CD4-positive, alpha-beta T cell treated with Interleukin-10 for 1 hour (primary cell): Measurements from ENCODE around the gene CDKL5.

Experiments
- DNase-seq: peaks from one replicate; pipeline ENCODE4 v3.0.0-alpha.2; 2020

The CDKL5 gene

GRCh38 chrX:18652636-18653035 lies 227.2 kb downstream of the CDKL5 start:
- no peak for DNase-seq

- no peak for DNase-seq
Measured at GRCh38 chrX:18654875-18655836, 229.7 kb downstream of the CDKL5 start.

- DNase-seq, result no peak
Measured at GRCh38 chrX:18661273-18661672, 235.9 kb downstream of the CDKL5 start.

- no peak for DNase-seq
Measured at GRCh38 chrX:18664947-18665346, 239.5 kb downstream of the CDKL5 start.

- no peak for DNase-seq
Measured at GRCh38 chrX:18666614-18667013, 241.2 kb downstream of the CDKL5 start.

GRCh38 chrX:18668071-18668835 lies 242.8 kb downstream of the CDKL5 start:
- no peak for DNase-seq

- DNase-seq, result no peak
Measured at GRCh38 chrX:18672008-18672407, 246.6 kb downstream of the CDKL5 start, which contains the start of gene RS1. TSS of gene RS1 (minus strand) at chrX:18672108. CDS start at chrX:18672068, 40 bp downstream.

GRCh38 chrX:18674417-18674787 lies 249.0 kb downstream of the CDKL5 start:
- DNase-seq, result no peak

GRCh38 chrX:18674788-18675735 lies 249.7 kb downstream of the CDKL5 start:
- peak; percentile 90 for DNase-seq

- no peak for DNase-seq
Measured at GRCh38 chrX:18676050-18676449, 250.6 kb downstream of the CDKL5 start.

- no peak for DNase-seq
Measured at GRCh38 chrX:18676470-18676869, 251.1 kb downstream of the CDKL5 start.

- DNase-seq, result no peak
Measured at GRCh38 chrX:18677161-18677869, 251.9 kb downstream of the CDKL5 start.

GRCh38 chrX:18681996-18682395 lies 256.6 kb downstream of the CDKL5 start:
- DNase-seq, result no peak

GRCh38 chrX:18682979-18683387 lies 257.6 kb downstream of the CDKL5 start:
- no peak for DNase-seq

- no peak for DNase-seq
Measured at GRCh38 chrX:18687856-18688495, 262.6 kb downstream of the CDKL5 start.

- no peak for DNase-seq
Measured at GRCh38 chrX:18691431-18691830, 266.0 kb downstream of the CDKL5 start.

GRCh38 chrX:18692541-18692940 lies 267.1 kb downstream of the CDKL5 start:
- DNase-seq, result no peak

- DNase-seq, result no peak
Measured at GRCh38 chrX:18696653-18697052, 271.2 kb downstream of the CDKL5 start.

GRCh38 chrX:18698737-18699650 lies 273.6 kb downstream of the CDKL5 start:
- DNase-seq, result no peak

- DNase-seq, result no peak
Measured at GRCh38 chrX:18701621-18702361, 276.4 kb downstream of the CDKL5 start.
